PC-9 (cell line): ENCODE data around the gene PCID2. TPM values are rescaled to one million over a fixed set of nuclear protein-coding genes. Genes with fewer than 3 reads are reported as not detected.

Experiments used
- BruUV-seq: library from RNA; stranded (reverse); fragments of 400-500 nt; replicated peaks from 2 replicates; lab custom pipeline; 2021; lab: Mats Ljungman, UMichigan
- CTCF ChIA-PET: fragments of 300-600 bp; sonication (Branson Sonifier 250); formaldehyde crosslinking; loops from one replicate; lab custom pipeline; 2022; ENCODE audit warnings: antibody characterized with exemption; lab: Charles Lee
- POLR2A ChIA-PET: fragments of 300-600 bp; sonication (Branson Sonifier 250); formaldehyde crosslinking; loops from one replicate; lab custom pipeline; 2022; ENCODE audit warnings: antibody characterized with exemption; ENCODE audit not compliant: unreplicated experiment; lab: Charles Lee
- DNase-seq, 2 experiments: peaks; one replicate each; pipeline versions ENCODE4 v3.0.0 to v3.0.0-alpha.2; 2015 to 2022; ENCODE audit warnings: mixed read lengths in 1 of 2
- H2AFZ ChIP-seq: fragments of 200-600 bp; sonication (generic); 2 replicates; pipeline ENCODE4 v1.8.1; 2017; ENCODE audit warnings: antibody characterized with exemption
- H3F3A ChIP-seq: fragments of 200-600 bp; sonication (generic); 2 replicates; pipeline ENCODE4 v1.8.1; 2017; ENCODE audit warnings: antibody characterized with exemption, mild to moderate bottlenecking, low read depth; ENCODE audit not compliant: insufficient read depth
- H3K27ac ChIP-seq: fragments of 200-600 bp; sonication (generic); 2 replicates; pipeline ENCODE4 v1.6.1; 2016; ENCODE audit warnings: mixed run types
- H3K27me3 ChIP-seq: fragments of 200-600 bp; sonication (generic); 2 replicates; pipeline ENCODE4 v1.6.1; 2016; ENCODE audit warnings: low read depth, mixed run types; ENCODE audit not compliant: insufficient read depth
- H3K36me3 ChIP-seq: fragments of 200-600 bp; sonication (generic); 2 replicates; pipeline ENCODE4 v1.6.1; 2016; ENCODE audit warnings: low read depth, mixed run types
- H3K4me1 ChIP-seq: fragments of 200-600 bp; sonication (generic); replicated peaks from 2 replicates; pipeline ENCODE4 v1.6.1; 2016; ENCODE audit warnings: mixed run types; ENCODE audit not compliant: insufficient read depth
- H3K4me2 ChIP-seq: fragments of 200-600 bp; sonication (generic); 2 replicates; pipeline ENCODE4 v1.6.1; 2017; ENCODE audit warnings: mixed run types
- H3K4me3 ChIP-seq: fragments of 200-600 bp; sonication (generic); 2 replicates; pipeline ENCODE4 v1.6.1; 2016; ENCODE audit warnings: mixed run types
- H3K79me2 ChIP-seq: fragments of 200-600 bp; sonication (generic); 2 replicates; pipeline ENCODE4 v1.6.1; 2017; ENCODE audit warnings: low read depth, mixed run types
- H3K9me2 ChIP-seq: fragments of 200-600 bp; sonication (generic); 2 replicates; pipeline ENCODE4 v1.8.1; 2017; ENCODE audit warnings: mild to moderate bottlenecking; ENCODE audit not compliant: insufficient read depth
- H3K9me3 ChIP-seq: fragments of 200-600 bp; sonication (generic); 2 replicates; pipeline ENCODE4 v1.8.1; 2016; ENCODE audit warnings: low read depth; ENCODE audit not compliant: insufficient read depth
- H4K20me1 ChIP-seq: fragments of 200-600 bp; sonication (generic); 2 replicates; pipeline ENCODE4 v1.8.1; 2017; ENCODE audit not compliant: insufficient read depth
- CTCF ChIP-seq: fragments of 200-600 bp; sonication (generic); conservative IDR thresholded peaks from 2 replicates; pipeline ENCODE4 v1.6.1; 2017; ENCODE audit warnings: mixed run types, antibody characterized with exemption, mild to moderate bottlenecking, moderate library complexity
- EZH2 ChIP-seq: fragments of 200-600 bp; sonication (generic); IDR thresholded peaks from 2 replicates; pipeline ENCODE4 v1.8.0; 2017; ENCODE audit warnings: antibody characterized with exemption, low read depth
- intact Hi-C: fragments of 100-400 bp; cut with micrococcal nuclease; formaldehyde crosslinking; loops from one replicate; pipeline ENCODE4 v1.10.0; 2022; ENCODE audit not compliant: unreplicated experiment
- total RNA-seq: library from RNA; stranded (reverse); gene quantifications from 2 replicates; pipeline ENCODE4 v1.2.3, GENCODE V29; 2021

PCID2 gene
- total RNA-seq, 1 experiment from 2014 or later = 71.8 TPM

GRCh38 chr13:113239986-113240385 is 31.5 kb upstream of the PCID2 start:
- H3K36me3 ChIP-seq = peaks cover 40% of the 10 kb centered on the region
- no peaks in the 10 kb centered on the region; the same call in 1 of the 2 replicates for H3K9me2 ChIP-seq
- POLR2A ChIA-PET = no interaction called here
- peaks cover 18% of the 10 kb centered on the region; the same call in 1 of the 2 replicates for H3F3A ChIP-seq
- intact Hi-C loops = no loop called here
- H2AFZ ChIP-seq = no peak overlapping the region
- no peaks in the 10 kb centered on the region for H3K9me3 ChIP-seq
- CTCF ChIA-PET = no interaction called here
- TF ChIP-seq CTCF = no peak
- no peak for TF ChIP-seq EZH2
- H3K79me2 ChIP-seq = no peaks in the 10 kb centered on the region
- DNase-seq = no peak
- H4K20me1 ChIP-seq = peaks cover 8% of the 10 kb centered on the region; the same call in 1 of the 2 replicates
- H3K4me2 ChIP-seq = no peak overlapping the region
- no peaks in the 10 kb centered on the region for H3K27me3 ChIP-seq
- no peak overlapping the region for H3K4me3 ChIP-seq
- no peak overlapping the region for H3K27ac ChIP-seq
- no peaks in the 10 kb centered on the region for H3K4me1 ChIP-seq
- BruUV-seq = no TSS peak

- peaks cover 16% of the 10 kb centered on the region; the same call in 1 of the 2 replicates for H3F3A ChIP-seq
- no peak overlapping the region for H2AFZ ChIP-seq
- no peak for DNase-seq
- peaks cover 38% of the 10 kb centered on the region for H3K36me3 ChIP-seq
- TF ChIP-seq CTCF (no peak), EZH2 (no peak)
- no peak overlapping the region for H3K4me2 ChIP-seq
- CTCF ChIA-PET = no interaction called here
- no peaks in the 10 kb centered on the region for H3K9me3 ChIP-seq
- H3K4me1 ChIP-seq = no peaks in the 10 kb centered on the region
- H4K20me1 ChIP-seq = peaks cover 8% of the 10 kb centered on the region; the same call in 1 of the 2 replicates
- H3K27me3 ChIP-seq = no peaks in the 10 kb centered on the region
- H3K79me2 ChIP-seq = no peaks in the 10 kb centered on the region
- H3K4me3 ChIP-seq = no peak overlapping the region
- BruUV-seq = no TSS peak
- POLR2A ChIA-PET = no interaction called here
- H3K9me2 ChIP-seq = no peaks in the 10 kb centered on the region; the same call in 1 of the 2 replicates
- H3K27ac ChIP-seq = no peak overlapping the region
- intact Hi-C loops = no loop called here
Observed at GRCh38 chr13:113239357-113239756, 30.9 kb upstream of the PCID2 start.

GRCh38 chr13:113238536-113238935 is 30.1 kb upstream of the PCID2 start:
- no peak overlapping the region for H3K4me3 ChIP-seq
- H3F3A ChIP-seq = peaks cover 10% of the 10 kb centered on the region; the same call in 1 of the 2 replicates
- TF ChIP-seq EZH2 (no peak), CTCF (no peak)
- H3K27me3 ChIP-seq = no peaks in the 10 kb centered on the region
- H3K4me2 ChIP-seq = no peak overlapping the region
- no peak overlapping the region for H2AFZ ChIP-seq
- peaks cover 30% of the 10 kb centered on the region for H3K36me3 ChIP-seq
- H4K20me1 ChIP-seq = peaks cover 8% of the 10 kb centered on the region; the same call in 1 of the 2 replicates
- DNase-seq = no peak
- CTCF ChIA-PET = no interaction called here
- no peaks in the 10 kb centered on the region for H3K9me3 ChIP-seq
- intact Hi-C loops = no loop called here
- no TSS peak for BruUV-seq
- POLR2A ChIA-PET = no interaction called here
- no peaks in the 10 kb centered on the region for H3K4me1 ChIP-seq
- H3K79me2 ChIP-seq = no peaks in the 10 kb centered on the region
- no peaks in the 10 kb centered on the region; the same call in 1 of the 2 replicates for H3K9me2 ChIP-seq
- no peak overlapping the region for H3K27ac ChIP-seq
